ENCODE data around the gene RBM39.
A peak's percentile ranks its signal among the peaks of the same experiment; 100 is the strongest.

RBM39 gene

GRCh38 chr20:35702824-35703695 is 39.0 kb downstream of the RBM39 start:
- no peak for TF ChIP-seq CTCF (IDR thresholded peaks at IDR 0.05; ENCODE audit: control insufficient read depth, insufficient read depth, low read depth, low read length, missing control alignments)
- DNase-seq (ENCODE audit: low read depth) = no peak
- no peak overlapping the region for H3K4me3 ChIP-seq (ENCODE audit: control insufficient read depth, low read depth, low read length)

GRCh38 chr20:35702051-35702823 is 39.8 kb downstream of the RBM39 start:
- TF ChIP-seq CTCF (IDR thresholded peaks at IDR 0.05; ENCODE audit: control insufficient read depth, insufficient read depth, low read depth, low read length, missing control alignments) = no peak
- DNase-seq (ENCODE audit: low read depth) = peak; percentile 43
- H3K4me3 ChIP-seq (ENCODE audit: control insufficient read depth, low read depth, low read length) = no peak overlapping the region

DNA sequence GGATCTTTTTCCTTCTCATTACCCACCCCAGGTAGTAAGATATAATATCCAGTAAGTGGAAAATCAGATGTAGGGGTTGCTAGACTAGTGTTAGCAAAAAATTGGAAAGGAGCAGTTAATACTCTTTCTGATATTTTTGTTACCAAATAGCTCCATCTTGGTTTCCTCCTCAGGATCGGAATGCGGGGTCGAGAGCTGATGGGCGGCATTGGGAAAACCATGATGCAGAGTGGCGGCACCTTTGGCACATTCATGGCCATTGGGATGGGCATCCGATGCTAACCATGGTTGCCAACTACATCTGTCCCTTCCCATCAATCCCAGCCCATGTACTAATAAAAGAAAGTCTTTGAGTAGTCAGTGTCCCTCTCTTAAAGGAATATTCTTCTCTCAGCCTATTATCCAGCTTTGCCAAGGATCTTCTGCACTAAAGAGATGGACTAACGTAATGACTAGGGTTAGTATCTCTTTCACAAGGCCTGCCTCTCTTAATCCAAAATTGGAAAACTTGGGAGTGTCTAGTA is 41.4 kb downstream of the RBM39 start:
- H3K4me3 ChIP-seq (ENCODE audit: control insufficient read depth, low read depth, low read length) = peak overlapping the region; percentile 95
- no peak for DNase-seq (ENCODE audit: low read depth)
- no peak for TF ChIP-seq CTCF (IDR thresholded peaks at IDR 0.05; ENCODE audit: control insufficient read depth, insufficient read depth, low read depth, low read length, missing control alignments)

GRCh38 chr20:35699957-35700624 is 42.0 kb downstream of the RBM39 start:
- no peak for TF ChIP-seq CTCF (IDR thresholded peaks at IDR 0.05; ENCODE audit: control insufficient read depth, insufficient read depth, low read depth, low read length, missing control alignments)
- no peak for DNase-seq (ENCODE audit: low read depth)
- H3K4me3 ChIP-seq (ENCODE audit: control insufficient read depth, low read depth, low read length) = peak overlapping the region; percentile 95

DNA sequence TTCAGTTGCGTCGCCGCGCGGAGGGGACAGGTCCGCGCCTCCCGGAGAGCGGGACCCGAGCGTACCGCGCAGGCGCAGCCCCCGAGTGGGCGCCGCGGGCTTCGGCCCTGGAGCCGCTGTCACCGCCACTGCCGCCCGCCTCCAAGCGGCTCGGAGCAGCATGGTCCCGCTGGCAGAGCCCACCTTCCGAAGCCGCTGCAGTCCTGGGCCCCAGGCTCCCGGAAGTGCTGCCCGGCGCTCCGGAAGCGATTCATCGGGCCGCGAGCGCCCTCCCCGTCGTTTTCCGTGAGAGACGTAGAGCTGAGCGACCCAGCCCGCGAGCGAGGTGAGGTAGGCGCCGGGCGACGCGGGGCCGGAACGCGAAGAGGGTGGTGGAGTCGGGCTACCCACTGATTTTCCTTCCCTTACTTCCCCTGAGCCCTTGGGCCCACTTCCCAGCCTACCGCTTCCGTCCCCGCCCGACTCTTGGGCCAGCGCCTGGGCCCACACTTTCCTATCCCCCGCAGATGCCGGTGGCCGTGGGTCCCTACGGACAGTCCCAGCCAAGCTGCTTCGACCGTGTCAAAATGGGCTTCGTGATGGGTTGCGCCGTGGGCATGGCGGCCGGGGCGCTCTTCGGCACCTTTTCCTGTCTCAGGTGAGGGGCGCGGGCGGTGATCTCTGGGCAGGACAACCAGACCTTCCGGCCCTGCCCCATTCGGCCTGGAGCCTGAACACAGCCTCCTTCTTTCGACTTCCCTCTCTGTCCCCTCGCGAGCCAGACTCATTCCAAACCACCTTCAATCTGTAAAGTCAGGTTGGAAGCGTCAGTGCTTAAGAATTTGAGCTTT is 42.7 kb downstream of the RBM39 start, which contains the start of the genes NFS1 and ROMO1:
TSS of gene NFS1 (minus strand) at position 226 of the 830 bp plus-strand sequence. CDS start at position 162, 64 bp downstream.
TSS of gene ROMO1 (plus strand) at position 279 of the 830 bp plus-strand sequence. CDS start at position 507, 228 bp downstream.
- peak; percentile 11 for DNase-seq (ENCODE audit: low read depth)
- peak within 1 kb of the TSS; percentile 95 for H3K4me3 ChIP-seq (ENCODE audit: control insufficient read depth, low read depth, low read length)
- TF ChIP-seq CTCF (IDR thresholded peaks at IDR 0.05; ENCODE audit: control insufficient read depth, insufficient read depth, low read depth, low read length, missing control alignments) = peak; percentile 9

Measured in AG09309 (cell line).